Gastrocnemius medialis (tissue), 4 donors: ENCODE data around the gene PGS1.

ENCODE experiments used
- CTCF ChIP-seq, 5 experiments: fragments of 450-650 bp in 3 of 5; fragments of 200-600 bp in 2 of 5; sonication (generic) in 2 of 5; IDR thresholded peaks in 4 of 5; conservative IDR thresholded peaks in 1 of 5; 1 replicate in 4 of 5; 2 replicates in 1 of 5; pipeline ENCODE4 v1.5.1; 2016 to 2019; ENCODE audit warnings: antibody characterized with exemption in 5 of 5, mild to moderate bottlenecking in 3 of 5, moderate library complexity in 3 of 5
- POLR2A ChIP-seq, 2 donors: fragments of 450-650 bp; IDR thresholded peaks; one replicate each; pipeline ENCODE4 v1.6.1; 2017; ENCODE audit warnings: antibody characterized with exemption in 2 of 2, mild to moderate bottlenecking in 2 of 2, moderate library complexity in 2 of 2

- TF ChIP-seq POLR2A (IDR thresholded peaks at IDR 0.05), result no peak
- TF ChIP-seq CTCF (IDR thresholded peaks at IDR 0.05 in 4 of 5, conservative IDR thresholded peaks at IDR 0.05 in 1 of 5), result no peak
These were observed 41.7 kb downstream of the PGS1 start for GRCh38 chr17:78419970-78420815.
